HG02759 (cell line): Measurements from ENCODE around the gene EXOC2.

ENCODE experiments used
- ATAC-seq: cut with Tn5 transposase; IDR thresholded peaks from one replicate; pipeline ENCODE4 v1.9.1; 2021; ENCODE audit warnings: mild to moderate bottlenecking, moderate library complexity; ENCODE audit not compliant: unreplicated experiment

Gene EXOC2

DNA sequence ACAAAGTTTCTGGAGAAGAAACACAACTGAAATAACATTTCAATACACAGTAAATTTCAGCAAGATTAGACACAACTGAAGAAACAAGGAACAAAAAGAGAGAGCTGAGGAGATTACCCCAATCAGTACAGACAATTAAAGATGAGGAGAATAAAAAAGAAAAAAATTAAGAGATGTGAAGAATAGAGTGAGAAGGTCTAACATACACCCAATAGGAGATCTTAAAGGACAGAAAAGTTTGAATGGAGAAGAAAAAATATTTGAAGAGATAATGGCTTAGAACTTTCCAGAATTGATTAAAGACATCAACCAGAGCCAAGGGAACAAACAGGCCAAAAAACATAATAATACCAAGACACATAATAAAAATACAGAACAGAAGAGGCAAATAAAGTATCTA lies 152.4 kb downstream of the EXOC2 start:
- no peak for ATAC-seq

GRCh38 chr6:537114-537513 lies 155.8 kb downstream of the EXOC2 start:
- no peak for ATAC-seq

DNA sequence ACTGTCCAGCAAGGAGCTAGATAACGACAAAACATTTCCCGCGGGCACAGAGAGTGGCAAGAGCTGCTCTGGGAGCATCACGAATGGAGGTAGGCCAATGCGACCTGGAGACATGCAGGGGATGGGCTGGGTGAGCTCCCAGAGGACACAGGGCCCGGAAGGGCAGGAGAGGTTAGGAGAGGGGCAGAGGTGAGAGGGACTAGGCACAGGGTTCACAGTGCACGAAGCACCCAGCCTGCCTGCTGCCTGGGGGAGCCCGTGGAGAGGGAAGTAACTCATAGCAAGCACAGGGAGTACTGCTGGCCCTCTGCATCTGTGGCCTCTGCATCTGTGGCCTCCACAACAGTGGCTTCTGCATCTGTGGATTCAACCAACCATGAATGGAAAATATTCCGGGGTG lies 162.5 kb downstream of the EXOC2 start:
- ATAC-seq = no peak

- no peak for ATAC-seq
These were observed 163.9 kb downstream of the EXOC2 start for GRCh38 chr6:528989-529388.

- no peak for ATAC-seq
These were observed 164.8 kb downstream of the EXOC2 start for GRCh38 chr6:527989-528673.

DNA sequence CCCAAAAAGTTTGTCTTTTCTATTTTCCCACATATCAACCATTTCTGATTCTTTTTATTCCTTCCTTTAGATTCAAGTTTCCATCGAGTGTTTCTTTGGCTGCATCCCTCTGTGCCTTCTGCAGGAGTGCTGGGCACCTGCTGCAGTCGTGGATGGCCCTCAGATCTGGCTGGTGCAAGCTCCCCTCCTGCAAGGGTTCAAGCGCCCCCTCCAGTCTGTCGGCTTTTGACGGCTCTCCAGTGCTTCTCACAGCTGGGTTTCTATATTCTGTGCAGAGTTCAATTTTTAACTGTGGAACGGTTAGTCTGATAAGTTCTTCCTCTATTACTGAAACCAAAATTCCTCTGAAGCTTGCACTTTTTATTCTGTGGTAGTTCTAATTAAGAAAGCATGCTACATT lies 168.1 kb downstream of the EXOC2 start:
- ATAC-seq = no peak

DNA sequence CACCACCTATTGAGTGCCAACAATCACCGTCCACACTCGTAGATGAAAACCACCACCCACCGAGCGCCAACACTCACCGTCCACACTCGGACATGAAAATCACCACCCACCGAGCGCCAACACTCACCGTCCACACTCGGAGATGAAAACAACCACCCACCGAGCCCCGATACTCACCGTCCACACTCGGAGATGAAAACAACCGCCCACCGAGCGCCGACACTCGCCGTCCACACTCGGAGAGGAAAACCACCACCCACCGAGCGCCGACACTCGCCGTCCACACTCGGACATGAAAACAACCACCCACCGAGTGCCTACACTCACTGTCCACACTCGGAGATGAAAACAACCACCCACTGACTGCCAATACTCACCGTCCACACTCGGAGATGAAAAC lies 172.1 kb downstream of the EXOC2 start:
- ATAC-seq = no peak

GRCh38 chr6:518218-518617 lies 174.7 kb downstream of the EXOC2 start:
- ATAC-seq = no peak

DNA sequence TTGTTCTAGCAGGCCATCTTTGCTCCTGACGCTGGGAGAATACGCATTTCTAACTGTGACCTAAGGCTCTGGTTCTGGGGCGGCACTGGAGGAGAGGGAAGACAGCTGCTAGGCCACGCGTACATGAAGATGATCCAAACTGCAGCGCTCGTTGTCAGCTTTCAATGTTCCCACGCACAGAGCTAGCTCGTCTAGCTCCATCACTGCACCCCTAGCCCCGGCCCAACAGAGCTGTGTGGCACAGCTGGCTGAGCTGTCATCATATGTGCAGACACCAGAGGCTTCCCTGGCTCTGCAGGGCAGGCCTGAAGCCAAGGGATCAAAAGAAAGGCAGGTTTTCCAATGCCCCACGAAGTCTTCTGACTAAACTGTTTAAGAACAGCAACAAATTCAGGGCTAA lies 176.7 kb downstream of the EXOC2 start:
- ATAC-seq = no peak

GRCh38 chr6:515267-515666 lies 177.7 kb downstream of the EXOC2 start:
- no peak for ATAC-seq

GRCh38 chr6:514396-514978 lies 178.5 kb downstream of the EXOC2 start:
- no peak for ATAC-seq

- no peak for ATAC-seq
These were observed 179.0 kb downstream of the EXOC2 start for GRCh38 chr6:513961-514360.

DNA sequence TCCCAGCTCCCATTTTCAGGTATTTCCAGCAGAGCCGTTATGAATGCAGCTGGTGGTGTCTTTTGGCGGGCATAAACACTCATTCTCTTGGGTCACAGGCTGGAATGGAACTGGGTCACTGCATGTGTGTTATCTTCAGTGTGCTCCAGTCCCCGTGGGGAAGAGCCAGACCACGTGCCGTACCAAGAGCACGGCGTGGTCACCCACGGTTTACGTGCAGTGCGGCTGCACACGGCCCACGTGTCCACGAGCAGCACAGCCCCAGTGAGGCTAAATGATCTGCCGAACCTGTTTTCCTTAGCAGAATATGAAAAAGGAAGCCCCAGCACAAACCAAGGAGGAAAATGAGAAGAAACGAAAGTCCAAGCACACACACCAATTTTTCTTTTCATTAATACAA lies 179.9 kb downstream of the EXOC2 start:
- no peak for ATAC-seq

DNA sequence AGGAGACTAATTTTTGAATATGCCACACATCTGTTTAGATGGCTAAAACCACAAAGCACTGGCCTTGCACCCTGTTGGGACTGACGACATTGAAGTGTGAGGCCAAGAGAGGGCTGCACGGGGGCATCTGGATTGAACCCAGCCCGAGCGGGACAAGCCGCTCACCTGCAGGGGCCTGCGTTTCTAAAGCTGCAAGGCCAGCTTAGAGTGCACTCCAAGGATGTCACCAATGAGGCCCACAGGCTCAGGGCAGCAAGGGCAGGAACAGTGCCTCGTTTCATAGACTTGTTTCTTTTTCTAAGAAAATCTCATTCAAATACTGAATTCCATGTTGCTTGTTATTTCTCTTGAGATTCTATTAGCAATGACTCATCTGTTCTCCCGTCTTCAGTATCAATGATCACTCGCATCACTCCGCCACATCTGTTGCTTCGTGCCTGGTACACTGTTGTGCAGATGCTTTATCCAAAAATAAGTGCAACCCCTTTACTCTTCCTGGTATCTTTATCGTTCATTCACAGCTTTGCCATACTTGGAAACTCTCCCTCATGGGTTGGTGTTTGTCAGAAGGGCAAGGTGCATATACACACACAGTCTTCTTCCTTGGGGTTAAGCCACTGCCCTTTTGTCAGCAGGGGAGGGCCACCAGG lies 181.3 kb downstream of the EXOC2 start:
- ATAC-seq = no peak

GRCh38 chr6:509676-510075 lies 183.3 kb downstream of the EXOC2 start:
- ATAC-seq = no peak

DNA sequence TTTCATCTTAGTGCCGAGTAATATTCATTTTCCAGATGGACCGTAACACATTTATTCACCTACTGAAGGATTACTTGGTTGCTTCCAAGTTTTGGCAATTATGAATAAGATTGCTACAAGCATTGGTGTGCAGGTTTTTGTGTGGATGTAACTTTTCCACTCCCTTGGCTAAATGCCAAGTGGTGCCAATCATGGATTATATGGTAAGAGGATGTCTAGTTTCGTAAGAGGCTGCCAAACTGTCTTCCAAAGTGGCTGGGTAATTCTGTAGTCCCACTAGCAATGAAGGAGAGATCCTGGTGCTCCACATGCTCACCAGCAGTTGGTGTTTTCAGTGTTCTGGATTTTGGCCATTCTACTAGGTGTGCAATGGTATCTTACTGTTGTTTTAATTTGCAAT lies 184.3 kb downstream of the EXOC2 start:
- no peak for ATAC-seq

- ATAC-seq = no peak
These were observed 184.9 kb downstream of the EXOC2 start for GRCh38 chr6:508006-508405.

DNA sequence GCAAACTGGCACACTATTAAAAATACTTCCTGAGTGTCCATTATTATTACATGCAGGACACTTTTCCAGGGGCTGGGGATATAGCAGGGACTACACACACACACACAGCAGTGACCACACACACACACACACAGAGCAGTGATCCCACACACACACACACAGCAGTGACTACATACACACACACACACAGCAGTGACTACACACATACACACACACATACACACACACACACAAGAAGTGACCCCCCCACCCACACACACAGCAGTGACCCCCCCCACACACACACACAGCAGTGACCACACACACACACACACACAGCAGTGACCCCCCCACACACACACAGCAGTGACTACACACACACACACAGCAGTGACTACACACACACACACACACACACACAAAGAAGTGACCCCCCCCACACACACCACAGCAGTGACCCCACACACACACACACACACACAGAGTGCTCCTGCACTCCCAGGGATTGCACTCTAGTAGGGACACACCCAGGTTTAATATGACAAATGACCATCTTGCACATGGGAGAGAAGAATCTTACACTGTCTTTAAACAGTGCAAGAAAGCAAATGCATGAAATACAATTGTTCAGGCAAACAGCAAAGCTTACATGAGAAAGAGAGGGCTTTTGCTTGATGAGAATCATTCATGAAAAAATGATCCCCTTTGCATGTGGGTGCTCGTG lies 185.9 kb downstream of the EXOC2 start:
- no peak for ATAC-seq

DNA sequence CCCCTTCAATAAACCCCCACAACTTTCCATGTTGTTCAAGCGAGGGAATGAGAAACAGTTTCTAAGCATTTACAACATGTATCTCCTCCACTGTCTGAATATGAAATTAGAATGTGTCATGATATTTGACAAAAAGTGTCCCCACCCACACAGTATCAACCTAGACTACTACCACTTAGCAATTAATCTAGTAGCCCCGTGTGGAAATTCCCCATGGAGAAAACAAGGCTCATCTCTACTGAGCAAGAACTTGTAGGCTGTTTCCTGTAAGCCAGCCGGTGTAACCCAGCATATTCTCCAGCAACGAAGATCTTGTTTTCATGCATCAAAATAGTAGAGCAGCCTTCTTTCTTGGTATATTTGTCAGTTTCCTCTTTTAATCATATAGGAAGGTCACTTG lies 186.4 kb downstream of the EXOC2 start:
- ATAC-seq = no peak

DNA sequence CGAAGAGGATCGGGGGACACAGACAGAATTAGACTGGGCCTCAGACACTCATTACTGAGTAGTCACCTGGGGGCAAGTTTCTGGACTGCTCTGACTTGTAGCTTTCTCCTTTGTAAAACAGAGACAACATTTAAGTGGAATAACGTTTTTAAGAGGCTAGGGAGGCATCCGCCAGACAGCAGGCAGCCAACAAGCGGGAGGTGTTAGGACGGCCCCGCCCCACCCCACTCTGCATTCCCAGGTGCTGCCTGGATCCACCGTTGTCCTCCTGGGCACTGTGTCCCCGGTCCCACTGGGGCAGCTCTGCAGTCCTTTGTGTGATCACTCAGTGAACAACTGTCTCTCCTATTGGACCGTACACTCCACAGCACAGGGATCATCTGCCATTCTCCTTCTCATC lies 187.6 kb downstream of the EXOC2 start:
- ATAC-seq = no peak

- no peak for ATAC-seq
These were observed 188.4 kb downstream of the EXOC2 start for GRCh38 chr6:504446-504980.
